HepG2 (cell line): ENCODE measurements around the gene RRP36. TPM values are rescaled to one million over a fixed set of nuclear protein-coding genes. Genes with fewer than 3 reads are reported as not detected.

Experiments used
- ATAC-seq: fragments of 200-7000 bp; cut with Tn5 transposase; 3 replicates; pipeline ENCODE4 v1.9.1; 2020; ENCODE audit warnings: mild to moderate bottlenecking, moderate library complexity
- BruUV-seq: library from RNA; stranded (reverse); fragments of 400-500 nt; replicated peaks from 2 replicates; lab custom pipeline; 2021; lab: Mats Ljungman, UMichigan
- CTCF ChIA-PET: fragments of 300-600 bp; formaldehyde crosslinking; extraction: SDS; loops from one replicate; lab custom pipeline; 2021; ENCODE audit warnings: low total read pairs, inconsistent platforms, low intra/inter-chr PET ratio; lab: Yijun Ruan, JAX
- POLR2A ChIA-PET: fragments of 350-600 bp; sonication (Branson Sonifier 250); formaldehyde crosslinking; loops from one replicate; lab custom pipeline; 2020; ENCODE audit warnings: antibody characterized with exemption, inconsistent platforms; lab: Yijun Ruan, JAX
- DNase-seq: peaks from one replicate; pipeline ENCODE4 v3.0.0-alpha.2; 2015; ENCODE audit warnings: low spot score
- FAIRE-seq: peaks from 3 replicates; lab custom pipeline; 2011; peaks lifted over from hg19 to GRCh38; lab: Jason Lieb, UNC
- H2AFZ ChIP-seq: one replicate; pipeline ENCODE4 v1.6.1; 2011; ENCODE audit warnings: low read length, inconsistent platforms
- H3K27ac ChIP-seq: fragments of 300-600 bp; 3 replicates; pipeline ENCODE4 v1.8.0; 2011; ENCODE audit warnings: mixed run types, mild to moderate bottlenecking, mixed read lengths, low read length, inconsistent platforms; ENCODE audit not compliant: insufficient read depth; ENCODE audit errors: extremely low read length
- H3K27me3 ChIP-seq, 2 experiments: fragments of 200-600 bp in 1 of 2; 2 replicates in 1 of 2; 3 replicates in 1 of 2; pipeline versions ENCODE4 v1.6.0 to v1.8.0; 2011; ENCODE audit warnings: low read length in 2 of 2, mild to moderate bottlenecking in 2 of 2, moderate library complexity in 2 of 2, inconsistent platforms in 1 of 2; ENCODE audit not compliant: insufficient read depth in 2 of 2, control insufficient read depth in 1 of 2
- H3K36me3 ChIP-seq, 2 experiments: fragments of 200-600 bp in 1 of 2; replicated peaks in 1 of 2; 2 replicates in 1 of 2; 3 replicates in 1 of 2; pipeline versions ENCODE4 v1.5.1 to v1.8.0; 2011; ENCODE audit warnings: low read length in 2 of 2, inconsistent platforms in 1 of 2; ENCODE audit not compliant: insufficient read depth in 2 of 2, control insufficient read depth in 1 of 2
- H3K4me1 ChIP-seq: 2 replicates; pipeline ENCODE4 v1.5.1; 2012; ENCODE audit warnings: low read length, inconsistent platforms; ENCODE audit not compliant: insufficient read depth
- H3K4me2 ChIP-seq: 2 replicates; pipeline ENCODE4 v1.6.0; 2011; ENCODE audit warnings: low read depth, low read length, inconsistent platforms
- H3K4me3 ChIP-seq, 3 experiments: fragments of 200-600 bp in 1 of 3; sonication (generic), shearing (Covaris generic) in 1 of 3; replicated peaks in 1 of 3; 2 replicates each; pipeline ENCODE4 v1.5.1; 2011 to 2016; ENCODE audit warnings: low read length in 3 of 3, inconsistent platforms in 2 of 3, low read depth in 2 of 3, mild to moderate bottlenecking in 2 of 3, control low read depth in 1 of 3, mixed read lengths in 1 of 3; ENCODE audit not compliant: insufficient read depth in 1 of 3
- H3K79me2 ChIP-seq: one replicate; pipeline ENCODE4 v1.6.1; 2011; ENCODE audit warnings: low read length, inconsistent platforms; ENCODE audit not compliant: insufficient read depth
- H3K9ac ChIP-seq: 2 replicates; pipeline ENCODE4 v1.6.0; 2011; ENCODE audit warnings: mild to moderate bottlenecking, low read depth, low read length, inconsistent platforms; ENCODE audit not compliant: insufficient read depth
- H3K9me3 ChIP-seq: 2 replicates; pipeline ENCODE4 v1.5.1; 2012; ENCODE audit warnings: mild to moderate bottlenecking, low read length
- H4K20me1 ChIP-seq: 2 replicates; pipeline ENCODE4 v1.6.0; 2011; ENCODE audit warnings: inconsistent platforms, mild to moderate bottlenecking, low read length, moderate library complexity; ENCODE audit not compliant: insufficient read depth
- AHR ChIP-seq: IDR thresholded peaks from 2 replicates; pipeline ENCODE4 v1.6.1; 2018; ENCODE audit warnings: missing genetic modification reagents, missing compliant biosample characterization
- ATRX ChIP-seq: sonication (generic); formaldehyde crosslinking; IDR thresholded peaks from 2 replicates; pipeline ENCODE4 v1.4.0; 2020; ENCODE audit warnings: missing genetic modification reagents, borderline replicate concordance
- NBN ChIP-seq: fragments of 450-650 bp; conservative IDR thresholded peaks from 2 replicates; pipeline ENCODE4 v1.6.1; 2017
- PHB2 ChIP-seq: fragments of 450-650 bp; IDR thresholded peaks from 2 replicates; pipeline ENCODE4 v1.6.1; 2018; ENCODE audit not compliant: partially characterized antibody
- TOE1 ChIP-seq: sonication (generic); formaldehyde crosslinking; IDR thresholded peaks from 2 replicates; pipeline ENCODE4 v1.4.0; 2020; ENCODE audit warnings: mild to moderate bottlenecking, missing genetic modification reagents
- UBTF ChIP-seq: sonication (generic); formaldehyde crosslinking; IDR thresholded peaks from 2 replicates; pipeline ENCODE4 v1.4.0; 2020; ENCODE audit warnings: mild to moderate bottlenecking, missing genetic modification reagents
- ZBED4 ChIP-seq: sonication (generic); formaldehyde crosslinking; IDR thresholded peaks from 2 replicates; pipeline ENCODE4 v1.4.0; 2020; ENCODE audit warnings: missing genetic modification reagents, borderline replicate concordance
- ZNF350 ChIP-seq: sonication (generic); formaldehyde crosslinking; IDR thresholded peaks from 2 replicates; pipeline ENCODE4 v1.4.0; 2020; ENCODE audit warnings: mild to moderate bottlenecking, low read depth, missing genetic modification reagents, borderline replicate concordance
- ZUFSP ChIP-seq: sonication (generic); formaldehyde crosslinking; IDR thresholded peaks from 2 replicates; pipeline ENCODE4 v1.9.0; 2021; ENCODE audit warnings: missing genetic modification reagents, mild to moderate bottlenecking, borderline replicate concordance
- WGBS: methylation state at CpG from one replicate; pipeline ENCODE4 v1.1.6; 2017; ENCODE audit warnings: low lambda C conversion rate; 5-methylcytosine and 5-hydroxymethylcytosine counted together
- in situ Hi-C: cut with HindIII; loops from 2 replicates; pipeline ENCODE4 v1.10.0; 2017; ENCODE audit warnings: low pct_unique_long_range_greater_than_20kb; ENCODE audit not compliant: extremely low pct_ligation_motif_present
- intact Hi-C: fragments of 100-400 bp; cut with micrococcal nuclease; formaldehyde crosslinking; loops from one replicate; pipeline ENCODE4 v1.10.0; 2022; ENCODE audit not compliant: unreplicated experiment
- polyA plus RNA-seq, 8 experiments: library from polyadenylated mRNA; depleted of rRNA in 3 of 8; stranded (reverse) in 7 of 8; unstranded in 1 of 8; fragments of >200 nt; fragmentation: Illumina TruSeq in 4 of 8; extraction: Trizol in 4 of 8; gene quantifications; 2 replicates each; pipeline versions ENCODE4 v1.2.1 to v1.2.3, GENCODE V29; 2011 to 2016; ENCODE audit warnings: low read depth in 4 of 8, missing spikeins in 1 of 8, mixed read lengths in 1 of 8; ENCODE audit not compliant: insufficient read depth in 1 of 8
- total RNA-seq, 5 experiments: library from RNA; depleted of rRNA; stranded (reverse); fragments of >200 nt; fragmentation: Illumina TruSeq; extraction: Trizol; gene quantifications; 2 replicates each; pipeline ENCODE4 v1.2.3, GENCODE V29; 2016; ENCODE audit warnings: low read depth in 1 of 5

The RRP36 gene
- total and polyA plus RNA-seq, 2 of the 13 experiments (the other 11 are each of a cell fraction or from before 2014, with no cell fraction given) = 29.5 to 144 TPM

GRCh38 chr6:43021270-43022047 lies at the start of gene RRP36 (continued):
- TF ChIP-seq ZBED4 = peak; percentile 32; the same call in 1 of the 2 replicates
- no peak for TF ChIP-seq TOE1 (CRISPR knock-in tag)
- no peak for TF ChIP-seq ZNF350 (CRISPR knock-in tag)
- no peak for TF ChIP-seq PHB2
- no peak for TF ChIP-seq ATRX
- TF ChIP-seq, all 625 proteins: peak for 259

GRCh38 chr6:42971746-42972327 lies 49.6 kb upstream of the RRP36 start:
- Histone ChIP-seq H3K36me3 (no peaks in the 10 kb centered on the region), H3K4me1 (peaks cover 39% of the 10 kb centered on the region), H2AFZ (no peak overlapping the region), H3K79me2 (no peaks in the 10 kb centered on the region), H3K9ac (no peak overlapping the region), H3K4me2 (no peak overlapping the region), H3K9me3 (no peaks in the 10 kb centered on the region), H3K27me3 (no peaks in the 10 kb centered on the region), H3K4me3 (no peak overlapping the region), H4K20me1 (no peaks in the 10 kb centered on the region), H3K27ac (peak overlapping the region; percentile 30)
- FAIRE-seq (no peak), DNase-seq (no peak), ATAC-seq (no peak)
- TF ChIP-seq NBN (no peak), AHR (CRISPR knock-in tag) (no peak), UBTF (CRISPR knock-in tag) (0 out of 2 replicates have a peak, but pooled peaks have one; percentile 41), ZUFSP (CRISPR knock-in tag) (no peak)
- 87% methylated on average over 3 of the region's 3 CpGs for WGBS
- CTCF ChIA-PET = no interaction called here
- POLR2A ChIA-PET = interaction anchor here (0.7 to 3.4 kb wide), 6 partner anchors 12 to 225 kb away, joined by 4 to 33 read pairs (median 8); partner anchors contain the start of genes CNPY3, CUL7 and PPP2R5D
- no TSS peak for BruUV-seq
- intact Hi-C loops (loop anchor here (2.0 kb wide), 1 partner anchor 43 kb away; the partner anchor contains the start of gene CNPY3), in situ Hi-C loops (no loop called here)
